ENCODE results near the gene DIP2A. TPM values are rescaled to one million over a fixed set of nuclear protein-coding genes. Genes with fewer than 3 reads are reported as not detected.
"Not testable (repeated sequence)": the region's sequence is repeated elsewhere in the genome, so short reads cannot be mapped to it uniquely, and the experiment has no call there.

The DIP2A gene
- total RNA-seq, 2 experiments from 2014 or later: 78.7 to 78.8 TPM

DNA sequence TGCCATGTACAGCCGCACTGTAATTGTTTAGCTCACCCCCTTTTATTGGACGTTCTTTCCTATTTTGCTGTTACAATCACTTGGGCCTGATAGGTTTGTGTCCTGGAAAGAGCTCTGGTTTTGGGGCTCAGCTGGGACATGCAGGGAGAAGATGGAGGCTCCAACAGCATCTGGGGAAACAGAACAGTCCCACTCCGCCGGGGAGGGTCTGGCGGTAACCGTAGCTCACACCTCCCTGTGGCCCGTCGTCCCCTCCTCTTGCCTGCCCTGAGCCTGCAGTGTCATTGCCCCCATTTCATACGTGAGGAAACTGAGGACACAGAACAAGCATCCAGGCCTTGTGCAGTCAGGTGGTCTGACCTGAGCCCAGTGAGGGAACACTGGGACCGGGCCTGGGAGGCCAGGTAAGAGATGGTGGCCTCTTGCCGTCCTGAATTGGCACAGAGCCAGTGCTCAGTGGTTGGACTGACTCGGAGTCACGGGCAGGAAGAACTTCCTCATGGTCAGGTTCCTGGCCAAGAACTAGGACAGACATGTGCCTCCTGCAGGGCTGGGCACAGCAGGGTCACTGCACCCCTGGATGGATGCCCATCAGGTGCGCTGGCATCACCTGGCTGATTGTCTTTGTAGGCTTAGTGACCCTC is 104.4 kb downstream of the DIP2A start:
- POLR2A ChIA-PET: interaction anchor here (1.7 kb wide), 1 partner anchor 77 kb away, joined by 4 read pairs; no protein-coding TSS in a partner anchor
- H3K36me3 Mint-ChIP-seq: peaks cover 47% of the 10 kb centered on the region
- no peaks in the 10 kb centered on the region for H3K27me3 Mint-ChIP-seq
- DNase-seq (no peak), ATAC-seq (ENCODE audit: low read depth) (no peak)
- no peaks in the 10 kb centered on the region for H3K9me3 Mint-ChIP-seq
- peaks cover 42% of the 10 kb centered on the region for H3K4me1 Mint-ChIP-seq
- H3K27ac Mint-ChIP-seq: no peak overlapping the region
- no peak overlapping the region for H3K4me3 Mint-ChIP-seq

DNA sequence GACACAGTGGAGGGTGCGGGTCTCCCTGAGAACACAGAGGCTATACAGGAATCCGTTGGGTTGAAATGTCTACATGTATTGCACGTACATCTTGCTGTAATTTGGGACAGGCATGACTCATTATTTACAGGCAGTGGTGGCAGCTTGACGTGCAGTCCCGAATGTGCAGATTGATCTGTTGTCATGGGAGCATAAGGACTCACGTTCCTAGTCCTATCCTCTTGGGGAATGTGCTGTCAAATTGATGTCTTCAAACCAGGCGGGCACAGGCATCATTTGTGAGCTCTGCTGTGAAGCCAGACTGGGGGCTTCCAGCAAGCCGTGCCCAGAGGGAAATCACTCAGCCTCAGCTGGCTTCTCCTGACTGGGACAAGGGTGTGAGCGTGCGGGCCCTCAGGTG is 105.7 kb downstream of the DIP2A start:
- Mint-ChIP-seq H3K36me3 (peaks cover 55% of the 10 kb centered on the region), H3K4me3 (no peak overlapping the region), H3K9me3 (no peaks in the 10 kb centered on the region), H3K27me3 (no peaks in the 10 kb centered on the region), H3K4me1 (peaks cover 39% of the 10 kb centered on the region), H3K27ac (no peak overlapping the region)
- POLR2A ChIA-PET: no interaction called here
- no peak for DNase-seq
- no peak for ATAC-seq (ENCODE audit: low read depth)

DNA sequence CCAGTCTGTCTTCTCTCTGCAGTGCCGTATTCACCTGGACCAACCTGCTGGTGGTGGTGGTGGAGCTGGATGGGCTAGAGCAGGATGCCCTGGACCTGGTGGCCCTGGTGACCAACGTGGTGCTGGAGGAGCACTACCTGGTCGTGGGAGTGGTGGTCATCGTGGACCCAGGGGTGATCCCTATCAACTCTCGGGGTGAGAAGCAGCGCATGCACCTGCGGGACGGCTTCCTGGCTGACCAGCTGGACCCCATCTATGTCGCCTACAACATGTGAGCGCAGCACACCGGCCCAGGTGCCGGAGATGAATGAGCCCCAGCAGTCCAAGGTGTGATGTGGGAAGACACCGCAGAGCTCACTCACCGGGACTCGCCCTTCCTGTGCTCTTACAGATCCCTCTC is 108.7 kb downstream of the DIP2A start:
- ATAC-seq (ENCODE audit: low read depth) (no peak), DNase-seq (no peak)
- Mint-ChIP-seq H3K4me3 (no peak overlapping the region), H3K9me3 (no peaks in the 10 kb centered on the region), H3K4me1 (peaks cover 9% of the 10 kb centered on the region), H3K36me3 (peaks cover 58% of the 10 kb centered on the region), H3K27ac (no peak overlapping the region), H3K27me3 (no peaks in the 10 kb centered on the region)
- POLR2A ChIA-PET: no interaction called here

DNA sequence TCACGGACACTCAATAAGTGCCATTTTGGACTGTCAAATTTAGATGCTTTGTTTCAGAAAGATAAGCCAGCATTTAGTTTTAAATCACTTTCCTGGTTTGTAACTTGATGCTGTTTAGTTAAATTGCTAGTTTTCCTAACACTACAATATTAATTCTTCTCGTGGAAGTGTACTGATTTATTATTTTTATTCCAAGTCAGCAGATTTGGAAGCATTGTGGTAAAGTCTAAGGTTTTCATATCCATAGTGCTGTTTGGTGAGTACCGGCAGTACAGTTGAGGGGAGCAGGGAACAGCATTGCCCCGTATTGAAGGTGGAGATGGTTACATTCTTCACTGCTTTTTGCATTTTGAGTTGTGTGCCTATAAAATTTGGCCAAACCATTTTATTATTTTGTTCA is 109.9 kb downstream of the DIP2A start:
- POLR2A ChIA-PET: no interaction called here
- Mint-ChIP-seq H3K4me1 (peaks cover 5% of the 10 kb centered on the region), H3K9me3 (peaks cover 4% of the 10 kb centered on the region), H3K36me3 (peaks cover 61% of the 10 kb centered on the region), H3K27me3 (no peaks in the 10 kb centered on the region), H3K4me3 (no peak overlapping the region), H3K27ac (no peak overlapping the region)
- DNase-seq (no peak), ATAC-seq (ENCODE audit: low read depth) (no peak)

DNA sequence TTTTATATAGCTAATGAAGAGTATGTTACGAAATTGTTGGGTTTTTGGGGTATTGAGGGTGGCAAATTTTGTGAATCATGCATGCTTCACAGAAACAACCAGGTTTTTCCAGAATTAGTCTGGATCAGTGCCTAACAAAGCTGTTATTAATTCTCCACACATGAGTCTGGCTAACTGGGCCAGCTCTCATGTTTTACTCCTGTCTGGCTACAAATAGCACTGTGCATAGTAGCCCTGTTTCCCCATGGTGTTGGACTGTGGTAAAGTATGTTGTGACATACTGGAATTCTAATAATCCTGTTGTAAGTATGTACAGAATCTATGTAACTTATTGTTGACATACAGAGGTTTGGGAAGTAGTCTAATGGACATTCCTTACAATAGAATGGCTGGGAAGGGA is 110.4 kb downstream of the DIP2A start:
- H3K4me3 Mint-ChIP-seq: no peak overlapping the region
- peaks cover 4% of the 10 kb centered on the region for H3K9me3 Mint-ChIP-seq
- ATAC-seq (ENCODE audit: low read depth) (no peak), DNase-seq (no peak)
- POLR2A ChIA-PET: no interaction called here
- peaks cover 5% of the 10 kb centered on the region for H3K4me1 Mint-ChIP-seq
- peaks cover 61% of the 10 kb centered on the region for H3K36me3 Mint-ChIP-seq
- H3K27ac Mint-ChIP-seq: no peak overlapping the region
- H3K27me3 Mint-ChIP-seq: no peaks in the 10 kb centered on the region

DNA sequence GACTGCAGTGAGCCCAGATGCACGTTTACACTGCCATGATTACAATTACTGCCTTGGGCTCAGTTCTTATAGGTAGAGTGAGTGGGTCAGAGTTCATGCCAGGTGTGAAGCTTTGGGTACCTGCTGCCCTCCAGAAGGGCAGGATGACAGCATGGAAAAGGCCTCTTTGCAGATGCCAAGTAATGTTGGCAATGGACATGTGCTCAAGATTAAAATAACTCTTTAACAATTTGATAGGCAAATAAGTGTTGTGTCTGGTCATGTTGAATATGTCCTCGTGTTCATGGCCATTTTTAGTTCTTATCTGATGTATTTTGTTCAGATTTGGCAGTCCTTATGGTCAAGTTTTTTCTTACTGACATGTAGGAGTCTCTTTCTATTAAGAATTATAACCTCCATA is 111.4 kb downstream of the DIP2A start:
- H3K9me3 Mint-ChIP-seq: peaks cover 4% of the 10 kb centered on the region
- POLR2A ChIA-PET: no interaction called here
- no peak overlapping the region for H3K27ac Mint-ChIP-seq
- H3K4me3 Mint-ChIP-seq: no peak overlapping the region
- H3K36me3 Mint-ChIP-seq: peaks cover 65% of the 10 kb centered on the region
- DNase-seq: no peak
- ATAC-seq (ENCODE audit: low read depth): no peak
- H3K4me1 Mint-ChIP-seq: peaks cover 5% of the 10 kb centered on the region
- no peaks in the 10 kb centered on the region for H3K27me3 Mint-ChIP-seq

DNA sequence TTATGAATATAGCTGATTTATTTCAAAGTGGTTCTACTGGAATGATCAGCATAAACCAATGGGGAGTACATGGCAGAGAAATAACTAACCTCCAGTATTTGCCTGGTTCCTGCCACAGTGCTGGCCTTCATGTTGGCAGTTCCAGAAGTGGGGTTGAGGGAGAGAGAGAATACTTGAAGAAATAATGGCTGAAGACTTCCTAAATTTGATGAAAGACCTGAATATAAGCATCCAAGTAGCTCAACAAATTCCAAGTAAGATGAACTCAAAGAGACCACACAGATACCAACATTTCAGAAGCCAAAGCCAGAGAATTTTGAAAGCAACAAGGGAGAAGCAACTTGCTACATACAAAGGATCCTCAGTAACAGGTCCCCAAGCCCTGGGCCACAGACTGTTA is 111.9 kb downstream of the DIP2A start:
- Mint-ChIP-seq H3K4me3 (no peak overlapping the region), H3K27ac (no peak overlapping the region), H3K27me3 (no peaks in the 10 kb centered on the region), H3K36me3 (peaks cover 67% of the 10 kb centered on the region), H3K4me1 (peaks cover 7% of the 10 kb centered on the region), H3K9me3 (peaks cover 4% of the 10 kb centered on the region)
- ATAC-seq (ENCODE audit: low read depth): no peak
- DNase-seq: no peak
- POLR2A ChIA-PET: no interaction called here

DNA sequence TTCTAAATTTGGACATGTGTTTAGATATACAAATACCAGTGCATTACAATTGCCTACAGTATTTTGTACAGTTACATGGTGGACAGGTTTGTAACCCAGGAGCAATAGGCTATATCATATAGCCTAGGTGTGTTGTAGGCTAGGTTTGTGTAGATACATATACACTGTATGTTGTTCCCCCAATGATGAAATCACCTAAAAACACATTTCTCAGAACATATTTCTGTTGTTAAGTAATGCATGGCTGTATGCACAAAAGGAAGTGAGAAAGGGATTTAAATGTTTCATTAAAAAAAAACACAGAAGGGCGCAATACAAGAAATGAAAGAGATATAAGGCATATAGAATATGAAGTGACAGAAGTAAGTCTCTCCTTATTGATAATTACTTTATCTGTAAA is 114.2 kb downstream of the DIP2A start:
- POLR2A ChIA-PET: no interaction called here
- Mint-ChIP-seq H3K36me3 (peaks cover 53% of the 10 kb centered on the region), H3K4me1 (peaks cover 5% of the 10 kb centered on the region), H3K9me3 (peaks cover 8% of the 10 kb centered on the region), H3K27ac (no peak overlapping the region), H3K27me3 (no peaks in the 10 kb centered on the region), H3K4me3 (no peak overlapping the region)
- no peak for DNase-seq
- no peak for ATAC-seq (ENCODE audit: low read depth)

DNA sequence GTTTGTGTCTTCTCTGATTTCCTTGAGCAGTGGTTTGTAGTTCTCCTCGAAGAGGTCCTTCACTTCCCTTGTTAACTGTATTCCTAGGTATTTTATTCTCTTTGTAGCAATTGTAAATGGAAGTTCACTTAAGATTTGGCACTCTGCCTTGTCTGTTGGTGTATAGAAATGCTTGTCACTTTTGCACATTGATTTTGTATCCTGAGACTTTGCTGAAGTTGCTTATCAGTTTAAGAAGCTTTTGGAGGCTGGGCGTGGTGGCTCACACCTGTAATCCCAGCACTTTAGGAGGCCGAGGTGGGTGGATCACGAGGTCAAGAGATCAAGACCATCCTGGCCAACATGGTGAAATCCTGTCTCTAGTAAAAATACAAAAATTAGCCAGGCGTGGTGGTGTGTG is 119.1 kb downstream of the DIP2A start:
- H3K36me3 Mint-ChIP-seq: peaks cover 56% of the 10 kb centered on the region
- H3K4me1 Mint-ChIP-seq; H3K27me3 Mint-ChIP-seq; ATAC-seq (ENCODE audit: low read depth); DNase-seq; H3K4me3 Mint-ChIP-seq; POLR2A ChIA-PET; H3K27ac Mint-ChIP-seq: not testable (repeated sequence)
- H3K9me3 Mint-ChIP-seq: peaks cover 28% of the 10 kb centered on the region

DNA sequence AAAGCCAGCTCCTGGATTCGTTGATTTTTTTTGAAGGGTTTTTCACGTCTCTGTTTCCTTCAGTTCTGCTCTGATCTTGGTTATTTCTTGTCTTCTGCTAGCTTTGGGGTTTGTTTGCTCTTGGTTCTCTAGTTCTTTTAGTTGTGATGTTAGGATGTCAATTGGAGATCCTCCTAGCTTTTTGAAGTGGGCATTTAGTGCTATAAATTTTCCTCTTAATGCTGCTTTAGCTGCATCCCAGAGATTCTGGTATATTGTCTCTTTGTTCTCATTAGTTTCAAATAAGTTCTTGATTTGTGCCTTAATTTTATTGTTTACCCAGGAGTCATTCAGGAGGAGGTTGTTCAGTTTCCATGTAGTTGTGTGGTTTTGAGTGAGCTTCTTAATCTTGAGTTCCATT is 120.7 kb downstream of the DIP2A start:
- H3K4me3 Mint-ChIP-seq; H3K4me1 Mint-ChIP-seq; DNase-seq; H3K27me3 Mint-ChIP-seq; H3K27ac Mint-ChIP-seq; ATAC-seq (ENCODE audit: low read depth): not testable (repeated sequence)
- POLR2A ChIA-PET: interaction anchor here (1.1 kb wide), 1 partner anchor 42 kb away, joined by 3 read pairs; no protein-coding TSS in a partner anchor
- Mint-ChIP-seq H3K9me3 (peaks cover 28% of the 10 kb centered on the region), H3K36me3 (peaks cover 51% of the 10 kb centered on the region)

DNA sequence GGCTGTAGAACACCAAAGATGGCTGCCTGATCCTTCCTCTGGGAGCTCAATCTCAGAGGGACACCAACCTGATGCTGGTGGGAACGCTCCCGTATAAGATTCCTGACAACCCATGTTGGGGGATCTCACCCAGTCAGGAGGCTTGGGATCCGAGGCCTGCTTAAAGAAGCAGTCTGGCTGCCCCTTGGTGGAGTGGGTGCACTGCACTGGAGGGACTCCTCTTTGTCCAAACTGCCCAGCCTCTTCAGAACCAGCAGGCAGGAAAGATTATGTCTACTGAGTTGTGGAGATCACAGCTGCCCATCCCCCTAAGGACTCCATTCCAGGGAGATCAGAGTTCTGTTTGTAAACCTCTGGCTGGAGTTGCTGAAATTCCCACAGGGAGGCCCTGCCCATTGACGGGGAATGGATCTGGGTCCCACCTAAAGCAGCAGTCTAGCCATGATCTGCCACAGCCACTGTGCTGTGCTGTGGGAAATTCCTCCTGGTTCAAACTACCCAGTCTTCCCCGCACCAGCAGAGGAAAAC is 123.2 kb downstream of the DIP2A start:
- POLR2A ChIA-PET: interaction anchor here (1.0 kb wide), 1 partner anchor 51 kb away, joined by 3 read pairs; no protein-coding TSS in a partner anchor
- peaks cover 61% of the 10 kb centered on the region for H3K36me3 Mint-ChIP-seq
- no peak overlapping the region for H3K27ac Mint-ChIP-seq
- no peaks in the 10 kb centered on the region for H3K4me1 Mint-ChIP-seq
- peaks cover 36% of the 10 kb centered on the region for H3K9me3 Mint-ChIP-seq
- ATAC-seq (ENCODE audit: low read depth) (no peak), DNase-seq (no peak)
- no peak overlapping the region for H3K4me3 Mint-ChIP-seq
- H3K27me3 Mint-ChIP-seq: no peaks in the 10 kb centered on the region

DNA sequence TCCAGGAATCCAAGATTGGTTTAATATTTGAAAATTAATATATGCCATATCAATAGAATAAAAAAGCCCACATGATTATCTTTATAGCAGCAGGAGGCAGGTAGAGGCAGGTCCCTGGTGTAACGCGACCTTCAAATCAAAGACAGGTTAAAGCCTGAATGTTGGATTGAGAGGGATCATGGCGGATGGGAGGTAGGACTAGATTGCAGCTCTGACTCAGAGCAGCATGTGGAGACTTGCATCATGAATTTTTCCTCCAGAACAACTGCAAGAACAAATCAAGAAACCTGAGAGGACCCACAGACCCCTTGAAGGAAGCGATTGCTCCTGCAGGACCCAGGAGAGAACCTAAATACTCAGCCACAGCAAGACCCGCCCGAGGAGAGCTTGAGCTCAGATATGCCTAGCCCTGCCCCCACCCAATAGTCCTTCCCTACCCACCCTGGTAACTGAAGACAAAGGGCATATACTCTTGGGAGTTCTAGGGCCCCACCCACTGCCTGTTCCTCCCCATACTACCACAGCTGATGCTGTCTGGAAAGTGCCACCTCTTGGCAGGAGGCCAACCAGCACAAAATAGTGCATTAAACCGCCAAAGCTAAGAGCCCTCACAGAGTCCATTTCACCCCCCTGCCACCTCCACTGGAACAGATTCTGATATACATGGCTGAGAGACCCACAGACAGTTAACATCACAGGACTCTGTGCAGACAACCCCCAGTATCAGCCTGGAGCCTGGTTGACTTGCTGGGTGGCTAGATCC is 126.7 kb downstream of the DIP2A start:
- no peak for DNase-seq
- H3K27ac Mint-ChIP-seq: no peak overlapping the region
- peaks cover 61% of the 10 kb centered on the region for H3K36me3 Mint-ChIP-seq
- H3K4me1 Mint-ChIP-seq: peaks cover 13% of the 10 kb centered on the region
- H3K4me3 Mint-ChIP-seq: no peak overlapping the region
- H3K9me3 Mint-ChIP-seq: peaks cover 32% of the 10 kb centered on the region
- ATAC-seq (ENCODE audit: low read depth): no peak
- POLR2A ChIA-PET: interaction anchor here (1.3 kb wide), 1 partner anchor 21 kb away, joined by 3 read pairs; no protein-coding TSS in a partner anchor
- H3K27me3 Mint-ChIP-seq: no peaks in the 10 kb centered on the region

DNA sequence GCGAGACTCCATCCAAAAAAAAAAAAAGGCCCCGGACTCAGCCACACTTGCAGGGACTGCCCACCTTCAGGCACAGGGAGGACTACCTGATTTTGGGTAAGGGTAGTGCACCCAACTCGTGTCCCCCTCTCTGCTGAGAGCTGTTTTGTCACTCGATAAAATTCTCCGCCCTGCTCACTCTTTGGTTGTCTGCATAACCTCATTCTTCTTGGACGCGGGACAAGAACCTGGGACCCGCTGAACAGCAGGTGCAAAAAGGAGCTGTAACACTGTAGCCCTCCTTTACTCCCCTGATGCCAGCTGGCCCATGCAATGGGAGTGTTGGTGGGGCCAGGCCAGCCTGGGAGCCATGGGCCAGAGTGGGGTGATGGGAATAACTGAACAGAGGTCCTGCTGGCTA is 135.6 kb downstream of the DIP2A start:
- Mint-ChIP-seq H3K4me1 (peaks cover 4% of the 10 kb centered on the region), H3K27ac (no peak overlapping the region), H3K4me3 (no peak overlapping the region), H3K27me3 (no peaks in the 10 kb centered on the region), H3K9me3 (peaks cover 29% of the 10 kb centered on the region), H3K36me3 (peaks cover 15% of the 10 kb centered on the region)
- POLR2A ChIA-PET: interaction anchor here (0.9 to 1.7 kb wide), 2 partner anchors 27 to 34 kb away, joined by 3 to 4 read pairs; no protein-coding TSS in a partner anchor
- DNase-seq (no peak), ATAC-seq (ENCODE audit: low read depth) (no peak)

DNA sequence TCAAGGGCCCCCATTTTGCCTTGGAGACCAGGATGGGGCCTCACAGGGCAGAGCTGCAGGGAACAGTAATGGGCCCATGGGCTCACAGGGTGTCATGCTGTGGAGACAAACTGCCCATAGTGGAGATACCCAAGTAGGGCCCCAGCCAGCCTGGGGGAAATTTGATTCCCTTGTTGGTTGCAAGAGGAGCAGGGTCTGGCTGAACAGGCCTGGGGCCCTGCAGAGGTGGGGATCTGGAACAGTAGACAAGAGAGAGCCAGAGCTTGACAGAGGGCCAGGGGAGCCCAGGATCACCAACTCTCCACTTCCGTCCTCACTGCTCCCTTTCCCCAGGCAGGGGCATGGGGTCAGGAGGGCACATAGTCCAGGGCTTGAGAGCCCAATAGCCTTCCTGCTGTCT is 137.5 kb downstream of the DIP2A start:
- POLR2A ChIA-PET: no interaction called here
- peaks cover 17% of the 10 kb centered on the region for H3K9me3 Mint-ChIP-seq
- no peak for ATAC-seq (ENCODE audit: low read depth)

More for the DNA sequence above, 137.5 kb downstream of the DIP2A start:
- Mint-ChIP-seq H3K27ac (no peak overlapping the region), H3K36me3 (peaks cover 9% of the 10 kb centered on the region), H3K4me1 (peaks cover 12% of the 10 kb centered on the region), H3K4me3 (no peak overlapping the region), H3K27me3 (no peaks in the 10 kb centered on the region)
- no peak for DNase-seq
